Fibroblast of villous mesenchyme (primary cell): ENCODE results near the gene HIVEP3. TPM values are rescaled to one million over a fixed set of nuclear protein-coding genes. Genes with fewer than 3 reads are reported as not detected.

Source experiments
- DNase-seq: peaks from one replicate; pipeline ENCODE4 v3.0.0-alpha.2; 2010; ENCODE audit warnings: low read depth
- H3K4me3 ChIP-seq: 2 replicates; pipeline ENCODE4 v1.5.1; 2011; ENCODE audit warnings: low read depth, mild to moderate bottlenecking, low read length
- CTCF ChIP-seq: IDR thresholded peaks from 2 replicates; pipeline ENCODE4 v1.5.1; 2012; ENCODE audit warnings: low read depth, mild to moderate bottlenecking, low read length; ENCODE audit not compliant: insufficient read depth
- small RNA-seq: library from RNA; depleted of rRNA; stranded (forward); fragments of <200 nt; gene quantifications from one replicate; pipeline ENCODE3, GENCODE V24; 2012
- total RNA-seq: library from RNA; depleted of rRNA; stranded (reverse); fragments of >200 nt; gene quantifications from 2 replicates; pipeline ENCODE4 v1.2.3, GENCODE V29; 2012

HIVEP3 gene
- total RNA-seq, 1 donor = 0.86 TPM

- H3K4me3 ChIP-seq = no peak overlapping the region
- TF ChIP-seq CTCF = no peak
- no peak for DNase-seq
These were observed 456.1 kb downstream of the HIVEP3 start for GRCh38 chr1:41462680-41463004.

DNA sequence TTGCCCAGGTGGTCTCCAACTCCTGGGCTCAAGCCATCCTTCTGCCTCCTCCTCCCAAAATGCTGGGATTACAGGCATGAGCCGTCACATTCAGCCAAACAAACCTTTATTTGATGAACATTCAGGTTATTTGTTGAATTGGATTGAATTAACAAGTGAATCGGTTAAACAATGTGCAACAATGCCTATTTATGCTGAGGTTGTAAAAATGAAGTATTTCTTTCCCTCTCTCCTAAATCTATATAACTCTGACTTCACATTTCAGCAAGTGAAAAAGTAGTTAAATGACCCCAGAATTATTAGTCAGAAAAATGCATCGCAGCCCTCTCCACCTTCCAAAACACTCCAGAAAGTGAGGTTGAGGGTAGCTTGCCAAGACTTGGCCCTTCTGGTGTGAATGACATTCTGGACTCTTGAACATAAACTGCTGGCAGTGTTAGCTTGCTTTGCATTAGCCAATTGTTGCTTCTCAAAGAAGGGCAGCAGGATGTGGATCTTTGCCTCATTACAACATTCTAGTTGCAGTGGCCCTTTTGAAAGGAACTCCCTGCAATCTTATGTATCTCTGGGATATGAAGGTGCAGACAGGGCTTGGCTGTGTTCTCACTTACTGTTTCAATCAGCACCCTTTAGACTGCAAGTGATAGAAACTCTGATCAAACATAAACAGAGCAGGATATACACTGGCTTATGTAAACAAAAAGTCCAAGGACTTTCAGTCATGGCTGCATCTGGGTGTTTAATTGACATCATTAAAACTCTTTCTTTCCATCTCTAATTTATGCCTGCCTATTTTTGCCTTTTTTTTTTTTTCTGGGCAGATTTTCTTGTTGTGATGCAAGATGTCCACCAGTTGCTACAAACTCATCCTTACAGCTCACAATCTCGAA, 456.7 kb downstream of the HIVEP3 start:
- no peak for DNase-seq
- H3K4me3 ChIP-seq = no peak overlapping the region
- TF ChIP-seq CTCF = no peak

GRCh38 chr1:41456847-41457540, 461.7 kb downstream of the HIVEP3 start:
- H3K4me3 ChIP-seq = no peak overlapping the region
- TF ChIP-seq CTCF = no peak
- DNase-seq = no peak

Small RNAs within 50 kb of the gene (small RNA-seq; reads per million reads assigned to genes)
- not detected for gene RNA5SP45

Other genes with a start within 250 kb of the HIVEP3 start
- not detected in 2 replicates for gene GUCA2B, start 234.5 kb upstream of the HIVEP3 start, total RNA-seq
- not detected in 2 replicates for gene GUCA2A, start 245.8 kb upstream of the HIVEP3 start, total RNA-seq